Stimulated activated CD8-positive, alpha-beta memory T cell treated with anti-CD3 and anti-CD28 coated beads, Interleukin-12 subunit alpha, Interleukin-12 subunit beta, amount 100 ng/mL, for 4 hours (primary cell): ENCODE measurements around the gene ASGR1.

Experiments used
- DNase-seq: peaks from one replicate; pipeline ENCODE4 v3.0.0-alpha.2; 2020; ENCODE audit warnings: low read depth

ASGR1 gene

GRCh38 chr17:7179317-7180254, at the start of gene ASGR1:
Gene ASGR1 (minus strand): TSS chr17:7179370. CDS start chr17:7178563, 807 bp downstream.
- no peak for DNase-seq

GRCh38 chr17:7228920-7229319, 49.8 kb upstream of the ASGR1 start:
- DNase-seq, result no peak

GRCh38 chr17:7226721-7227710, 47.8 kb upstream of the ASGR1 start:
- DNase-seq, result no peak

- no peak for DNase-seq
Observed at GRCh38 chr17:7225711-7226331, 46.7 kb upstream of the ASGR1 start.

GRCh38 chr17:7224661-7225111, 45.5 kb upstream of the ASGR1 start:
- DNase-seq, result no peak

GRCh38 chr17:7224110-7224509, 44.9 kb upstream of the ASGR1 start:
- DNase-seq, result no peak

- no peak for DNase-seq
Observed at GRCh38 chr17:7223375-7223774, 44.2 kb upstream of the ASGR1 start.

GRCh38 chr17:7222972-7223292, 43.8 kb upstream of the ASGR1 start:
- no peak for DNase-seq

GRCh38 chr17:7222093-7222971, 43.2 kb upstream of the ASGR1 start:
- no peak for DNase-seq

- no peak for DNase-seq
Observed at GRCh38 chr17:7221278-7222092, 42.3 kb upstream of the ASGR1 start.

- no peak for DNase-seq
Observed at GRCh38 chr17:7220593-7221277, 41.6 kb upstream of the ASGR1 start.

GRCh38 chr17:7219812-7220592, 40.8 kb upstream of the ASGR1 start, which contains the start of the genes ACADVL and DLG4:
Gene ACADVL (plus strand): TSS chr17:7219938. CDS start chr17:7219985, 47 bp downstream.
Gene DLG4 (minus strand): TSS chr17:7219836.
- DNase-seq, result peak; percentile 67

- no peak for DNase-seq
Observed at GRCh38 chr17:7219229-7219811, 40.1 kb upstream of the ASGR1 start.

GRCh38 chr17:7218758-7219157, 39.6 kb upstream of the ASGR1 start:
- DNase-seq, result no peak

GRCh38 chr17:7218166-7218565, 39.0 kb upstream of the ASGR1 start:
- DNase-seq, result no peak

- no peak for DNase-seq
Observed at GRCh38 chr17:7217113-7217987, 38.2 kb upstream of the ASGR1 start.
